ENCODE data around the gene IFT81. TPM values are rescaled to one million over a fixed set of nuclear protein-coding genes. Genes with fewer than 3 reads are reported as not detected.

The IFT81 gene
- total and polyA plus RNA-seq, 8 donors: 2.0 to 50.2 (median 6.9) TPM

DNA sequence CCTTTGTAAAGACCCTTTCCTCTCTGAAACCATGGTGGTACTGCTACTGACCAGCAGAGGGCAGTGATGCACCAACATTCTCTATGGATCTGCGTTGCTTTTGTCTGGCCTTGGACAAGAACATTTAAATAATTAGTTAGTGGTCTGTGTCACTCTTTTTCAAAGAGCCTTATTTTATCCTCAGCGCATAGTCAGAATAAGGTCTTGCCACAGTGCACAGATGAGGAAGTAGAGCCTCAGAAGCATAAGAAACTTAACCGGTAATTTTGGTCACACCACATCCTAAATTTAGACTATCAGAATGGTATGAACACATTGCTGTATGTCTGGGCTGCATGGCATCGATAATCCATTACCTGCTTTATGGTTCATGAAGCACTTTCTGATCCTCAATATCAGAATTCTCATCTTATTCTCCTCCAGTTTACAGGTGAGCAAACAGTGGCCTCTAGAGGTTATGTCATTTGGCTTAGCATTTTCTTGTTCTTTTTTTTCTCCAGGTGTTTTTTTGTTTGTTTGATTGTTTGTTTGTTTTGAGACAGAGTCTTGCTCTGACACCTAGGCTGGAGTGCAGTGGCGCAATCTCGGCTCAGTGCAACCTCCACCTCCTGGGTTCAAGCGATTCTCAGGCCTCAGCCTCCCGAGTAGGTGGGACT is 23.7 kb upstream of the IFT81 start:
- H3K4me1 ChIP-seq: peaks cover 0 to 14% (median 6%) of the 10 kb centered on the region in 4 donors
- peak overlapping the region in 3 of 5 donors; percentile 27 to 67 (median 61) for H3K27ac ChIP-seq
- H3K4me3 ChIP-seq: no peak overlapping the region
- 53 to 58% (median 57%) methylated on average over 8 of the region's 8 CpGs for WGBS, 5 donors
- H3K9me3 ChIP-seq: no peaks in the 10 kb centered on the region
- no peaks in the 10 kb centered on the region for H3K36me3 ChIP-seq
- peak; percentile 71 to 91 for DNase-seq
- H3K27me3 ChIP-seq: no peaks in the 10 kb centered on the region
- no peak for TF ChIP-seq POLR2A (IDR thresholded peaks at IDR 0.05)
- TF ChIP-seq POLR2AphosphoS5 (IDR thresholded peaks at IDR 0.05): peak in 2 of 3 donors; percentile 44 to 84
- TF ChIP-seq, protein P1, sequence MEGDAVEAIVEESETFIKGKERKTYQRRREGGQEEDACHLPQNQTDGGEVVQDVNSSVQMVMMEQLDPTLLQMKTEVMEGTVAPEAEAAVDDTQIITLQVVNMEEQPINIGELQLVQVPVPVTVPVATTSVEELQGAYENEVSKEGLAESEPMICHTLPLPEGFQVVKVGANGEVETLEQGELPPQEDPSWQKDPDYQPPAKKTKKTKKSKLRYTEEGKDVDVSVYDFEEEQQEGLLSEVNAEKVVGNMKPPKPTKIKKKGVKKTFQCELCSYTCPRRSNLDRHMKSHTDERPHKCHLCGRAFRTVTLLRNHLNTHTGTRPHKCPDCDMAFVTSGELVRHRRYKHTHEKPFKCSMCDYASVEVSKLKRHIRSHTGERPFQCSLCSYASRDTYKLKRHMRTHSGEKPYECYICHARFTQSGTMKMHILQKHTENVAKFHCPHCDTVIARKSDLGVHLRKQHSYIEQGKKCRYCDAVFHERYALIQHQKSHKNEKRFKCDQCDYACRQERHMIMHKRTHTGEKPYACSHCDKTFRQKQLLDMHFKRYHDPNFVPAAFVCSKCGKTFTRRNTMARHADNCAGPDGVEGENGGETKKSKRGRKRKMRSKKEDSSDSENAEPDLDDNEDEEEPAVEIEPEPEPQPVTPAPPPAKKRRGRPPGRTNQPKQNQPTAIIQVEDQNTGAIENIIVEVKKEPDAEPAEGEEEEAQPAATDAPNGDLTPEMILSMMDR (IDR thresholded peaks at IDR 0.05): peak in 6 of 7 experiments; percentile 22 to 94 (median 87)
- TF ChIP-seq EP300 (IDR thresholded peaks at IDR 0.05): no peak
- intact Hi-C loops (cut with DNase I; ENCODE audit: low total_unique reads): no loop called here

DNA sequence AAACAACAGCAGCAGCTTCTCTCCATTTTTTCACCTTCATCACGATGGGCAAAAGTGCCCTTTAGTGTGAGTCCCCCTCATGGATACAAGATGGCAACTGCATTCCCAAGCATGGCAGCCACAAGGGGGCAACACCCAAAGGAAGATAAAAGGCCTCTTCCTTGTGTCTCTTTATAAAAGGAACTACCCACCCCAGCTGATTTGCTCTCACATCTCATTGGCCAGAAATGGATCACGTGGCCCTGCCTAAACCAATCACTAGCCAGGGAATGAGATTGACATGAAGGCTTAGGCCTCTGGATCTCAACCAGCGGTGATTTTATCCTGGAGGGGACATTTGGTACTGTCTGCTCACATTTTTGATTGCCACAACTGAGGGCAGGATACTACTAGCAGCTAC is 21.9 kb upstream of the IFT81 start:
- 93 to 96% (median 94%) methylated on average over 3 of the region's 3 CpGs for WGBS, 5 donors

DNA sequence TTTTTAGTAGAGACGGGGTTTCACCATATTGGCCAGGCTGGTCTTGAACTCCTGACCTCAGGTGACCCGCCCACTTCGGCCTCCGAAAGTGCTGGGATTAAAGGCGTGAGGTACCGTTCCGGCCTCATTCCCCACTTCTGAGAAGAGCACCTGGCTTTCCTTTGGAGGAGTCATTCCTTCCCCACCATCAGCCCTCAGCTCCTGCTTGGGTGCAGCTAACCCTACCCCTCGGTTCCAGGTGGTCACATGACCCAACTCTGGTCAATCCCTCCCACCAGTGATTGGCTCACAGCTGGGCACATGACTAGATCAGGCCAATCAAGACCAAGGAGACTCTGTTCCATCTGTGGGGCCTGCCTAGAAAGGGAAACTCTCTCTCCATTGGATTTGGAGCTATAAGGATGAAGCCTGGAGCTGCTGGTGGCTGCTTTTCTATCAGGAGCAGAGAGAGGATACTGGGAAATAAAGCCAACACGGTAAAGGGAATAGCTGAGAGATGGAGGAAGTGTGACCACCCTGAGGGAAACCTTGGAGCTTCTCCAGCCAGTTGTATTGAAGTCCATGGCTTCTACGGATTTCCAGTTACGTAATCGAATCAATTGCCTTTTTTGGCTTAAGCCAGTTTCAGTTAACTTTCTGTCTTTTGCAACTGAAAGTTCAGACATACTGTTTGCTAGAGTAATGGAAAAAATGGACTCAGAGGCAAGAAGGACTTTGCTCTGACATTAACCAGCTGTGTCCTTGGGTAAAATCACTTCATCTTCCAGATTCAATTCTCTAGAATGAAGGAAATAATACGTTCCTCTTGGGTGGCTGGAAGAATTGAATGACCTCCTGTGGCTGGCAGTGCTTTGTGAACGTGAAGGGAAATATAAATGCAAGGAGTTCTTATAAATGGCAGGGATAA is 19.7 kb upstream of the IFT81 start:
- H3K4me3 ChIP-seq: no peak overlapping the region
- TF ChIP-seq POLR2A (IDR thresholded peaks at IDR 0.05) (no peak), POLR2AphosphoS5 (IDR thresholded peaks at IDR 0.05) (peak; percentile 63 to 81 (median 70))
- peak overlapping the region; percentile 41 to 81 (median 72) for H3K27ac ChIP-seq
- WGBS, 5 donors: 76 to 88% (median 83%) methylated on average over 13 to 14 of the region's 14 CpGs
- DNase-seq: peak in 1 of 2 donors; percentile 73
- intact Hi-C loops (cut with DNase I; ENCODE audit: low total_unique reads): no loop called here
- no peaks in the 10 kb centered on the region for H3K36me3 ChIP-seq
- no peaks in the 10 kb centered on the region for H3K27me3 ChIP-seq
- peaks cover 13 to 39% (median 26%) of the 10 kb centered on the region in 4 donors for H3K4me1 ChIP-seq
- H3K9me3 ChIP-seq: no peaks in the 10 kb centered on the region

More for the DNA sequence above, 21.9 kb upstream of the IFT81 start:
- peak overlapping the region in 3 of 5 donors; percentile 35 to 81 (median 43) for H3K27ac ChIP-seq
- H3K4me1 ChIP-seq: peaks cover 0 to 18% (median 9%) of the 10 kb centered on the region in 4 donors
- no peaks in the 10 kb centered on the region for H3K27me3 ChIP-seq
- H3K36me3 ChIP-seq: no peaks in the 10 kb centered on the region
- H3K4me3 ChIP-seq: no peak overlapping the region
- no peaks in the 10 kb centered on the region for H3K9me3 ChIP-seq
- intact Hi-C loops (cut with DNase I; ENCODE audit: low total_unique reads): no loop called here
- DNase-seq: peak in 1 of 2 donors; percentile 33
- TF ChIP-seq EP300 (IDR thresholded peaks at IDR 0.05) (no peak), POLR2A (IDR thresholded peaks at IDR 0.05) (no peak), POLR2AphosphoS5 (IDR thresholded peaks at IDR 0.05) (no peak)
- TF ChIP-seq, protein P1 (IDR thresholded peaks at IDR 0.05): peak in 2 of 7 experiments; percentile 10 to 18

DNA sequence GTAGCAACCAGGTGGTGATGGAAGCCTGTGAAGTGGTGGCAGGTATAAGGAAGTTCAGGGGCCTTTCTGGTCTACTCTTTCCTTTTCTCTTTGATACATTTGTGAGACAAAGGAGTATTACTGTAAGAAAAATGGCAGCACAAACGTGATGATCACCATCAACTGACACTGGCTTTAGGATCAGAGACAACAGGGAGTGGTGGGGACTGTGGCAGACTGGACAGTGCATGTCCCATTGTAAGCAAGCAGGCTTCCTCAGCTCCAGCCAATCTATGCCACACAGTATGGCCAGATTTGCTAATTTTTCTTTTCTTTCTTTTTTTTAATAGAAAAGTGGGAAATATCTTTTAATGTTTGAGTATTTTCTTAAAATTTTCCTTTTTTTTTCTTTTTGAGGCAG is 19.0 kb upstream of the IFT81 start:
- no peak for DNase-seq
- intact Hi-C loops (cut with DNase I; ENCODE audit: low total_unique reads): no loop called here
- Histone ChIP-seq H3K27ac (peak overlapping the region in 4 of 5 donors; percentile 64 to 81 (median 73)), H3K27me3 (no peaks in the 10 kb centered on the region), H3K9me3 (no peaks in the 10 kb centered on the region), H3K4me1 (peaks cover 17 to 44% (median 32%) of the 10 kb centered on the region in 4 donors), H3K36me3 (no peaks in the 10 kb centered on the region), H3K4me3 (no peak overlapping the region)
- WGBS, 5 donors: 63 to 88% (median 83%) methylated on average over 1 of the region's 1 CpG
- TF ChIP-seq EP300 (IDR thresholded peaks at IDR 0.05) (no peak), POLR2AphosphoS5 (IDR thresholded peaks at IDR 0.05) (no peak), POLR2A (IDR thresholded peaks at IDR 0.05) (no peak)
- TF ChIP-seq, protein P1 (IDR thresholded peaks at IDR 0.05): no peak

Measured in stomach (tissue), 9 donors.